IPS-18a (cell line): ENCODE results near the gene SS18L1.

Source experiments
- H3K27ac ChIP-seq: one replicate; pipeline ENCODE4 v1.5.1; 2013; ENCODE audit warnings: low read length
- H3K27me3 ChIP-seq: one replicate; pipeline ENCODE4 v1.6.1; 2013; ENCODE audit warnings: mild to moderate bottlenecking, low read length; ENCODE audit not compliant: control insufficient read depth, insufficient read depth
- H3K36me3 ChIP-seq: one replicate; pipeline ENCODE4 v1.6.1; 2013; ENCODE audit warnings: low read depth, low read length; ENCODE audit not compliant: control insufficient read depth
- H3K4me1 ChIP-seq: one replicate; pipeline ENCODE4 v1.6.1; 2013; ENCODE audit warnings: low read depth, low read length; ENCODE audit not compliant: control insufficient read depth
- H3K4me3 ChIP-seq: one replicate; pipeline ENCODE4 v1.5.1; 2013; ENCODE audit warnings: low read length
- H3K9ac ChIP-seq: one replicate; pipeline ENCODE4 v1.6.1; 2013; ENCODE audit warnings: mild to moderate bottlenecking, low read length, moderate library complexity
- H3K9me3 ChIP-seq: one replicate; pipeline ENCODE4 v1.6.1; 2013; ENCODE audit warnings: low read depth, low read length; ENCODE audit not compliant: control insufficient read depth

SS18L1 gene

GRCh38 chr20:62161347-62161746 is 17.8 kb downstream of the SS18L1 start:
- Histone ChIP-seq H3K9me3 (no peaks in the 10 kb centered on the region), H3K4me1 (peaks cover 4% of the 10 kb centered on the region), H3K27me3 (no peaks in the 10 kb centered on the region), H3K9ac (no peak overlapping the region), H3K27ac (no peak overlapping the region), H3K4me3 (no peak overlapping the region), H3K36me3 (peaks cover 41% of the 10 kb centered on the region)

DNA sequence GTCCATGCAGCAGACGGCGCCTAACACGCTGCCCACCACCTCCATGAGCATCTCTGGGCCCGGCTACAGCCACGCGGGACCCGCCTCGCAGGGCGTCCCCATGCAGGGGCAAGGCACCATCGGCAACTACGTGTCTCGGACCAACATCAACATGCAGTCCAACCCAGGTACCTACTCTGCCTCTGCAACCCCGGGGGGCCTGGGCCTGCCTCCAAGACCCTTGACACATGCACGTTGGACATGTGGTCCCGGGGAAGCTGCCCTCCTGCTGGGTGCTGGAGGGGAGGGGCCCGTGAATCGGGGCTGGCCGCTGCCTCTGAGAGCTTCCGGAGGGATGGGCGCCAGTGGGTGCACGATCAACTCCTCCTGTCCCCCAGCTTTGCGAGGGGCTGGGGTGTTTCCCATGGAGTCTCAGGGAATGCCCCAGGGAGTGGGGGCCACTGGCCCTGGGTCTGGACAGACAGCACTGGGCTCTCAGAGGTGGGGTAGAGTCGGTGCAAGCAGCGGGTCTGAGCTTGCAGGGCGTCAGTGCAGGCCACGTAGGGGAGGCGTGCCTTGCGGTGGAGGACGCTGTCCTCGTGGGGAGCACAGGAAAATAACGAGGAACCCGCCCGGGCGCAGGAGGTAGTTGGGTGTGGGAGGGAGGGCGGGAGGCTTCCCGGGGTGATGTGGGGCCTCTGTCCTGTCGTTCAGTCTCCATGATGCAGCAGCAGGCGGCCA is 19.4 kb downstream of the SS18L1 start:
- Histone ChIP-seq H3K9ac (no peak overlapping the region), H3K9me3 (no peaks in the 10 kb centered on the region), H3K36me3 (peaks cover 46% of the 10 kb centered on the region), H3K4me3 (no peak overlapping the region), H3K4me1 (no peaks in the 10 kb centered on the region), H3K27ac (no peak overlapping the region), H3K27me3 (no peaks in the 10 kb centered on the region)

DNA sequence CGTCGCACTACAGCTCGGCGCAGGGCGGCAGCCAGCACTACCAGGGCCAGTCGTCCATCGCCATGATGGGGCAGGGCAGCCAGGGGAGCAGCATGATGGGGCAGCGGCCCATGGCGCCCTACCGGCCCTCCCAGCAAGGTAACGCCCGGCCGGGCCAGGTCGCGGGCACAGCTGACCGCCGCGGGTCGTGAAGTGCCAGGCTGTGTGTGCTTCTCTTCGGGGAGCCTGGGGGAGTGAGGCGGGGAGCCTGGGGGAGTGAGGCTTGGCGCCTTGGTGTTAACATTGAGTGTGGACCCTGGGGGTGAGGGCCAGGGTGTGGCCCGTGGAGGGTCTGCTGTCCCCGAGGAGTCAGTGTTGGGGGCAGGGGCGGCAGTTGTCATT is 19.9 kb downstream of the SS18L1 start:
- no peak overlapping the region for H3K27ac ChIP-seq
- H3K36me3 ChIP-seq = peaks cover 46% of the 10 kb centered on the region
- no peak overlapping the region for H3K9ac ChIP-seq
- H3K4me1 ChIP-seq = no peaks in the 10 kb centered on the region
- H3K27me3 ChIP-seq = no peaks in the 10 kb centered on the region
- no peak overlapping the region for H3K4me3 ChIP-seq
- no peaks in the 10 kb centered on the region for H3K9me3 ChIP-seq

- Histone ChIP-seq H3K4me3 (no peak overlapping the region), H3K27ac (no peak overlapping the region), H3K9me3 (no peaks in the 10 kb centered on the region), H3K9ac (no peak overlapping the region), H3K27me3 (no peaks in the 10 kb centered on the region), H3K4me1 (no peaks in the 10 kb centered on the region), H3K36me3 (peaks cover 48% of the 10 kb centered on the region)
Measured at GRCh38 chr20:62163986-62164762, 20.6 kb downstream of the SS18L1 start.

GRCh38 chr20:62164879-62165761 is 21.6 kb downstream of the SS18L1 start:
- Histone ChIP-seq H3K4me3 (no peak overlapping the region), H3K9ac (no peak overlapping the region), H3K27me3 (no peaks in the 10 kb centered on the region), H3K27ac (no peak overlapping the region), H3K36me3 (peaks cover 50% of the 10 kb centered on the region), H3K9me3 (no peaks in the 10 kb centered on the region), H3K4me1 (no peaks in the 10 kb centered on the region)

DNA sequence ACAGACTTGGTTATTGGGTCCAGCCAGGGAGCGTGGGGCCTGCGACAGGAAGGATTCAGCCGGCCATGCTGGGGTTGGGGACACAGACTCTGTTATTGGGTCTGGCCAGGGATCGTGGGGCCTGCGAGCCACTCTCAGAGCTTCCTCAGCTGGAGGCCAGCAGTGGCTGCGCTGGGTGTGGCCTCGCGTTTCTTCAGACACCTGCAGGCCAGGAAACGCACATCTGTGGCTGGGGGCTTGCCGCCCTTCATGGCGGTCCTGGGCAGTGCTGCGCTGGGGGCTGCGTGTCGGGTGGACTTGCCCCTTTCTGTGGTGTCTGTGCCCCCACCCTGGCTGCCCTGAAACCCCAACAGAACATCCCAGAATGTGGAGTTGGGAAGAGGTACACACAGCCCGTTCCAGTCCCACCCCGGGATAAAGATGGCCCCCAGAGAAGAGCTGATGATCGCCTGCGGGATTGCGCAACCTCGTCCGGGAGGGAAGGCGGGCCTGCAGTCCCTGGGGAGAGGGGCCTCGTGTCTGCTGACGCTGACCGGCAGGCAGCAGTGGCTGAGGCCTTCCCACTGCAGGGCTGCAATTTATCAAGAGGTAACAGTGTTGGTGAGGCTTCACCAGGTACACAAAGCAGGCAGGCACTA is 22.3 kb downstream of the SS18L1 start:
- Histone ChIP-seq H3K4me3 (no peak overlapping the region), H3K27ac (no peak overlapping the region), H3K9me3 (no peaks in the 10 kb centered on the region), H3K9ac (no peak overlapping the region), H3K4me1 (no peaks in the 10 kb centered on the region), H3K27me3 (no peaks in the 10 kb centered on the region), H3K36me3 (peaks cover 46% of the 10 kb centered on the region)

GRCh38 chr20:62167474-62167873 is 23.9 kb downstream of the SS18L1 start:
- Histone ChIP-seq H3K27me3 (no peaks in the 10 kb centered on the region), H3K4me1 (no peaks in the 10 kb centered on the region), H3K27ac (no peak overlapping the region), H3K4me3 (no peak overlapping the region), H3K9me3 (no peaks in the 10 kb centered on the region), H3K36me3 (peaks cover 36% of the 10 kb centered on the region), H3K9ac (no peak overlapping the region)

DNA sequence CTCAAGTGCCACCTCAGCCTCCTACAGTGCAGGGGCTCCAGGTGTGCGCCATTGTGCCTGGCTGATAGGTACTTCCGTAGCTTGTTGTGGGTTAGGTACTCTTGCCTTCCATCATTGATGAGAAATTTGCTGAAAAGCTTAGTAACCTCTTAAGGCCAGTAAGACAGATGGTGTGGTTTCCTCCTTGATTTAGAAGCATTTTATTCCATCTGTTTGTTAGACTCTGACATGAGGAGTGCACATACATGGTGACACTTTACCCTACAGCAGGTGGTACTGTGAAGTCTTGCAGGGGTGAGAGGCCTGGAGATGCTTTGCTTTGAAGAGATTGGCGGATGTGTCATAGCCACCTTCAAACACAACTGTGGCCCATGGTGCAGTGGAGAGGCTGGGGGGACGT is 24.5 kb downstream of the SS18L1 start:
- Histone ChIP-seq H3K27me3 (no peaks in the 10 kb centered on the region), H3K36me3 (peaks cover 36% of the 10 kb centered on the region), H3K9me3 (no peaks in the 10 kb centered on the region), H3K4me1 (no peaks in the 10 kb centered on the region), H3K4me3 (no peak overlapping the region), H3K9ac (no peak overlapping the region), H3K27ac (no peak overlapping the region)

DNA sequence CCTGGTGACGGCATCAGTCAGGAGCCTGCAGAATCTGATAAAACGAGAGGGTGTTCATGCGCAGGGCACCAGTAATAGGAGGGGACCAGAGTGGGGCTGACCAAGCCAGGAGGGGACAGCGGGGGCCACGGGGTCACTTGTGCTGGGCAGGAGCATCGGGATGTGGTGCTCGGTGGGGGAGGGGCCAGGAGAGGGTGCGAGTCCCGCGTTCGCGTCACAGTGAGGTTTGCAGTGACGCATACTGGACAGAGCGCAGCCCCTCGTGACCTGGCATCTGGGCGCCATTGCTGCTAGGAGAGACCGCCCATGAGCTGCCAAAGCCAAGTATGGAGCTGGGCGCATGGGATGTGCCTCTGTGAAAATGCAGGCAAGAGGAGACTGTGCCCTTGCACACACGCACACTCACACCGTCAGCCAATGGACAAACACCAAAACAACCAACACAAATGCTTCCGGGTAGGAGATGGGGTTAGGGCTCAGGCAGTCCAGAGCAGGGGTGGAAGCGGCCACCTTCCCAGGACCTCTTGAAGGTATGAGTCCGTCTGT is 25.4 kb downstream of the SS18L1 start:
- Histone ChIP-seq H3K9ac (no peak overlapping the region), H3K4me3 (no peak overlapping the region), H3K27ac (no peak overlapping the region), H3K9me3 (no peaks in the 10 kb centered on the region), H3K36me3 (peaks cover 36% of the 10 kb centered on the region), H3K27me3 (no peaks in the 10 kb centered on the region), H3K4me1 (no peaks in the 10 kb centered on the region)

DNA sequence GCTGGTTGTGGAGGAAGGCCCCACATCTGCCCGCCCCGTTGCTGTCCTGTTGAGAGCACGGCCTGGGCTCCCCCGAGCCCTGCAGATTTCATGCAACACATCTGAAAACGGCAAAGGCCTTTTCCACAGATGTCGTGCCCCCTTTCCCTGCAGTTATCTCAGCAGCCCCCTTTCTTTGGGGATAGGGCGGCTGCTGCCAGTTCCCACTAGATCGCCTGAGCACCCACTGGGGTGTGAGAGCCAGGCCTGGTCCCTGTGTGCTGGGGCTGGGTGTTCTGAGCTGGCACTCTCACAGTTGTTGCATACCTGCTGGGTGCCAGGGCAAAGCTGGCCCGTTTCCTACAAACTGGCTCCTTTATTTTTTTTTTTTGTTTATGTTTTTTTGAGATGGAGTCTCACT is 27.0 kb downstream of the SS18L1 start:
- Histone ChIP-seq H3K4me1 (no peaks in the 10 kb centered on the region), H3K4me3 (no peak overlapping the region), H3K9me3 (no peaks in the 10 kb centered on the region), H3K9ac (no peak overlapping the region), H3K27me3 (no peaks in the 10 kb centered on the region), H3K27ac (no peak overlapping the region), H3K36me3 (peaks cover 25% of the 10 kb centered on the region)

GRCh38 chr20:62171245-62171644 is 27.7 kb downstream of the SS18L1 start:
- Histone ChIP-seq H3K36me3 (peaks cover 23% of the 10 kb centered on the region), H3K9ac (no peak overlapping the region), H3K9me3 (no peaks in the 10 kb centered on the region)

More at GRCh38 chr20:62171245-62171644, 27.7 kb downstream of the SS18L1 start:
- Histone ChIP-seq H3K4me3 (no peak overlapping the region), H3K27ac (no peak overlapping the region), H3K4me1 (no peaks in the 10 kb centered on the region), H3K27me3 (no peaks in the 10 kb centered on the region)
